Activated T-cell treated with anti-CD3 and anti-CD28 coated beads, Interleukin-2, amount 50 U/mL, for 72 hours (primary cell): ENCODE measurements around the gene ARNT2. TPM values are rescaled to one million over a fixed set of nuclear protein-coding genes. Genes with fewer than 3 reads are reported as not detected.

Experiments used
- ATAC-seq, 2 donors: fragments of 150-1000 bp; cut with Tn5 transposase; replicated peaks in 1 of 2; 2 replicates each; pipeline ENCODE4 v1.10.0; 2021; ENCODE audit warnings: moderate library complexity in 2 of 2, mild to moderate bottlenecking in 1 of 2
- DNase-seq, 2 donors: peaks; one replicate each; pipeline ENCODE4 v3.0.0; 2021 to 2022; ENCODE audit warnings: mixed read lengths in 1 of 2
- H3K27ac Mint-ChIP-seq: one replicate; pipeline ENCODE4 v1.8.0; 2022; ENCODE audit warnings: mild to moderate bottlenecking, moderate library complexity, mixed read lengths
- H3K27me3 Mint-ChIP-seq: one replicate; pipeline ENCODE4 v1.8.0; 2022; ENCODE audit warnings: low read depth, mixed read lengths
- H3K36me3 Mint-ChIP-seq, 2 donors: one replicate each; pipeline ENCODE4 v1.8.0; 2022; ENCODE audit warnings: mixed read lengths in 2 of 2, mild to moderate bottlenecking in 1 of 2; ENCODE audit not compliant: insufficient read depth in 2 of 2
- H3K4me1 Mint-ChIP-seq: one replicate; pipeline ENCODE4 v1.8.0; 2022; ENCODE audit warnings: low read depth, mixed read lengths
- H3K4me3 Mint-ChIP-seq, 2 donors: one replicate each; pipeline ENCODE4 v1.8.0; 2022; ENCODE audit warnings: mild to moderate bottlenecking in 2 of 2, mixed read lengths in 2 of 2, moderate library complexity in 2 of 2
- H3K9me3 Mint-ChIP-seq, 2 donors: one replicate each; pipeline ENCODE4 v1.8.0; 2022; ENCODE audit warnings: mixed read lengths in 2 of 2
- total RNA-seq, 2 donors: library from RNA; stranded (reverse); gene quantifications; one replicate each; pipeline ENCODE4 v1.2.3, GENCODE V29; 2022

The ARNT2 gene
- total RNA-seq, 2 donors from 2014 or later: 0.07 to 0.19 TPM

DNA sequence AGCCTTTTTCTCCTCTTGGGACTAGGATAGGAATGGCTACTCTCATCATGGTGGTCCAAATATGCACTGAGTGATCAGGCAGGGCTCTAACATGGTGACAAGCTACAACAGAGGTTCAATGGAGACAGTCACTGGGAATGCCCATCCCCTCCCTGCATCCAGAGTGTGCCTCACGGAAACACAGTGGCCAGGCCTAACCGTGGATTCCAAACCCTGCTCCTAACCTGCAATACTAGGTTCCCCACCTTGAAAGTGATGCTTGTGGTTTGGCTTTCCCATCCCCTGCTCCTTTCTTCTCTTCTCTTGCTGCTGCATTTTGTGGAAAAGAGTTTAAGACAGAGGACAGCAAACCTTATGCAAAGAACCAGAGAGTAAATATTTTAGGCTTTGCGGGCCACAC is 216.0 kb downstream of the ARNT2 start:
- Mint-ChIP-seq H3K4me3 (no peak overlapping the region), H3K36me3 (peaks cover 0 to 5% of the 10 kb centered on the region in 2 donors), H3K27ac (no peak overlapping the region), H3K27me3 (peaks cover 31% of the 10 kb centered on the region), H3K4me1 (no peaks in the 10 kb centered on the region), H3K9me3 (no peaks in the 10 kb centered on the region)
- ATAC-seq: no peak
- DNase-seq: no peak

DNA sequence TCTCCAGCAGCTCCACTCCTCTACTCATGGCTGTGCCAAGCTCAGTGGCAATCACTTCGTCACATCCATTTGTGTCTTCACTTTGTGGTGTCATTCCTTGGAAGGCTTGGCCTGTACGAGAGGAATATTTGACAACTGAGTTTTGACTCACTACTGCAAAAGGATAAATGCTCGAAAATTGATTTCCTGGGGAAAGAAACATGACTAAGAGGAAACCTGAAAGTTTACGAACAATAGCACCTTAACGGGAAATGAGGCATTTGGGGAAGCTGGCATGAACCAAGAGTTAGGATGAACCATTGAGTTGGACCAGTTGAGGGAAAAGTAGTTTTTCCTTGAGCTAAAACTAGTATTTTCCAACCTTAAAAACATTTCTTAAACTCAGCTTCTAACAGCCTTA is 216.7 kb downstream of the ARNT2 start:
- H3K4me1 Mint-ChIP-seq: no peaks in the 10 kb centered on the region
- peaks cover 0 to 5% of the 10 kb centered on the region in 2 donors for H3K36me3 Mint-ChIP-seq
- DNase-seq: no peak
- no peak overlapping the region for H3K4me3 Mint-ChIP-seq
- ATAC-seq: no peak
- peaks cover 31% of the 10 kb centered on the region for H3K27me3 Mint-ChIP-seq
- no peak overlapping the region for H3K27ac Mint-ChIP-seq
- no peaks in the 10 kb centered on the region for H3K9me3 Mint-ChIP-seq

DNA sequence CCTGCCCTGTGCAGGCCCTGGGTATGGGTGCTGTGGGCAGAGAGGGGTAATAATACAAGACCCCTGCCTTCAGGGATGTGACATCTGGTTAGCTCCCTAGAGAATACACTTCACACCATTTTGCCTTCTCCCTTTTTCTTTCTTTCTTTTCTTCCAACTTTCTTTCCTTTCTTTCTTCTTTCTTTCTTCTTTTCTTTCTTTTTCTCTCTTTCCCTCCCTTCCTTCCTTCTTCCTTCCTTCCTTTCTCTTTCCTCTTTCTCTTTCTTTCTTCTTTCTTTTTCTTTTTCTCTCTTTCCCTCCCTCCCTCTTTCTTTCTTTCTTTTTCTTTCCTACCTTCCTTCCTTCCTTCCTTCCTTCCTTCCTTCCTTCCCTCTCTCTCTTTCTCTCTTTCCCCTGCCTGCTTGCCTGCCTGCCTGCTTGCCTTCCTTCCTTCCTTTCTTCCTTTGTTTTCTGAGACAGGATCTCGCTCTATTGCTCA is 222.5 kb downstream of the ARNT2 start:
- Mint-ChIP-seq H3K27me3 (peaks cover 12% of the 10 kb centered on the region), H3K4me3 (no peak overlapping the region), H3K36me3 (no peaks in the 10 kb centered on the region), H3K27ac (no peak overlapping the region), H3K9me3 (no peaks in the 10 kb centered on the region), H3K4me1 (no peaks in the 10 kb centered on the region)
- DNase-seq: no peak
- no peak for ATAC-seq

DNA sequence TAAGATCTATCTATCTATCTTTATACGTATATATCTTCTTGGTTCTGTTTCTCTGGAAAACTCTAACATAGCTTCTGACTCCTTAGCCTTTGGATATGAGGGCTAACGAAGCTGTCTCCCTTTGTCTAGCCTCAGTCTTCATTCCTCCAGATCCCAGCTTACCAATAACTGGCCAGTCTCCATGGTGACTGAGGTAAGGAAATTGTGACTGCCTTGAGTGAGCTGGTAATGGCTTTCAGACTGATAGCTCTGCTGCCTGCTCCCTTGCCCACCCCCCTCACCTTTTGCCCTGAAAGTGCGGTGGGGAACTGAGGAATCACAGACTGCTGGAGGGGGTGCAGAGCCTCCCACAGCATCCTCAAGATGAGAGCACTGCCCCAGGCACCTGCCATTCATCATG is 225.2 kb downstream of the ARNT2 start:
- Mint-ChIP-seq H3K27me3 (peaks cover 11% of the 10 kb centered on the region), H3K27ac (no peak overlapping the region), H3K4me1 (no peaks in the 10 kb centered on the region), H3K4me3 (no peak overlapping the region), H3K36me3 (no peaks in the 10 kb centered on the region), H3K9me3 (no peaks in the 10 kb centered on the region)
- DNase-seq: no peak
- no peak for ATAC-seq

DNA sequence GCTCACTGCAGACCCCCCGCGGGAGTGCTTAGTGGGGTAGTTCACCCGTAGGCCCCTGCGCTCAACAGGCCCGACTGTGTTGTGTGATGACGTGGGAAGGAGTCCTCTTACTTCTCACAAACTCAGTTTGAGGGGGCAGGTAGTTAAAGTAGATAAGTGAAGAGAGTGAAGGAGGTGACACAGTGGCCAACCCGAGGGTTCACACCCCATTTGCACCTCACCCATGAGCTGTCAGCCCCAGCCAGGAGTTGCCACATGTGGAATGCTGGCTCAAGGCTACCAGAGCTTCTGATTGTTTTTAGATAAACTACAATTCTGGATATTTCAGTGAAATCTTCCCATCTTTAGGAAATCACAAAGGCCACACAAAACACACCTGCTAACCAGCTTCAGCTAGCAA is 226.8 kb downstream of the ARNT2 start:
- ATAC-seq: no peak
- Mint-ChIP-seq H3K4me1 (no peaks in the 10 kb centered on the region), H3K36me3 (no peaks in the 10 kb centered on the region), H3K4me3 (no peak overlapping the region), H3K27me3 (peaks cover 11% of the 10 kb centered on the region), H3K27ac (no peak overlapping the region), H3K9me3 (no peaks in the 10 kb centered on the region)
- no peak for DNase-seq

DNA sequence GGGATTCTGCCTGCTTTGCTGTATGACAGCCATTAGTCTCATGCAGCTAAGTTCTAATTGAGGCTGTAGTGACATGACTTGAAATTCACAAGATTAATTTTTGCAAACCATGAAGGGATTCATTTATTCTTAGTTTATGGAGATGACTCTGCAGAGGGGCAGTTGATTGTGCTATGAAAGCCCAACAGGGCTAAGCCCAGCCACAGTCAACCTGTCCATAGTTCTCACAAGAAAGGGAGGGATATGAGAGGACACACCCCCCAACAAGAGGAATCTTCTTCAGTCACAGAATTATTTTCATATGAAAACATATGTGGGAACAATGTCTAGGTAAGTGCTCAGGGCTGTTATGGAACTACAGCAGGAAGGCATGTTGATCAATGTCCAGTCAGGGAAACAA is 229.0 kb downstream of the ARNT2 start:
- ATAC-seq: no peak
- no peaks in the 10 kb centered on the region for H3K9me3 Mint-ChIP-seq
- H3K27ac Mint-ChIP-seq: no peak overlapping the region
- no peak overlapping the region for H3K4me3 Mint-ChIP-seq
- H3K27me3 Mint-ChIP-seq: no peaks in the 10 kb centered on the region
- no peaks in the 10 kb centered on the region for H3K4me1 Mint-ChIP-seq
- H3K36me3 Mint-ChIP-seq: no peaks in the 10 kb centered on the region
- DNase-seq: no peak

DNA sequence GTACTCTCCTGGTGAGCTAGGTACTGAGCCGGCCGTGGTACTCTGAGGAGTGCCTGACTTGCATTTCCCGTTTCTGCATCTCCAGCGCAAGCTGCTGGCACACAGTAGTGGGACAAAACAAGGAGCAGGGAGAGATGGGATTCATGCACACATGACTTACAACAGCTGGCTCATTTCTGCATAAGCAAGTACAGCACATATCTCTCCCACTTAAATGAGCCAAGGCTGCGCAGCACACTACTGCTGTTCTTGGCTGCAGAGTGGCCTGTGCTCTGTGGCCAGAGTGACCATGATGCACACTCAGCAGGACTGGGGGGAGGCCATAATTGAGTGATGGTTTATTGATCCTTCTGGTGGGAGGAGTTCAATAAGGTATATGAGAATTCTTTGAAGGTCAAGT is 231.8 kb downstream of the ARNT2 start:
- peaks cover 0 to under 1% of the 10 kb centered on the region in 2 donors for H3K36me3 Mint-ChIP-seq
- no peak overlapping the region for H3K4me3 Mint-ChIP-seq
- H3K27ac Mint-ChIP-seq: no peak overlapping the region
- no peak for DNase-seq
- H3K27me3 Mint-ChIP-seq: no peaks in the 10 kb centered on the region
- no peak for ATAC-seq
- H3K9me3 Mint-ChIP-seq: peaks cover 0 to 2% of the 10 kb centered on the region in 2 donors
- no peaks in the 10 kb centered on the region for H3K4me1 Mint-ChIP-seq

DNA sequence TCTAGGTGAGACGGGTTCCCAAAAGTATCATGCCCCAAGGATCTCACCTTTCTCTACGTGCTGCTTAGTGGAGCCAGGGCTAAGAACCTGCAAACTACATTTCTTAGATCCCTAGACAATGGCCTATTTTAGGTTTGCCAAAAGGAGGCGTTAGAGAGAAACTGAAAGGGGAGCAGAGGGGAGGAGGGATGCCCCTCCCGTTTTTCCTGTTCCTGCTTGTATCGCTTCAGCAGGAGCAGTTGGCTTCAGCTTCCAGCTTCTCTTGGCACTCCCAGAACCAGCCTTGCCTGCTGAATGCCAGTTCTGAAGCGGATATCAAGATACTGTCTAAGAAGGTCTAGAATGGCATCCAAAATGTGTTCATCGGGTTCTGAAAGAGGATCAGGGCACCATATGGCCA is 232.5 kb downstream of the ARNT2 start:
- Mint-ChIP-seq H3K9me3 (peaks cover 0 to 3% of the 10 kb centered on the region in 2 donors), H3K27me3 (no peaks in the 10 kb centered on the region), H3K4me3 (no peak overlapping the region), H3K27ac (no peak overlapping the region), H3K4me1 (no peaks in the 10 kb centered on the region), H3K36me3 (peaks cover 0 to 1% of the 10 kb centered on the region in 2 donors)
- ATAC-seq (no peak), DNase-seq (no peak)

DNA sequence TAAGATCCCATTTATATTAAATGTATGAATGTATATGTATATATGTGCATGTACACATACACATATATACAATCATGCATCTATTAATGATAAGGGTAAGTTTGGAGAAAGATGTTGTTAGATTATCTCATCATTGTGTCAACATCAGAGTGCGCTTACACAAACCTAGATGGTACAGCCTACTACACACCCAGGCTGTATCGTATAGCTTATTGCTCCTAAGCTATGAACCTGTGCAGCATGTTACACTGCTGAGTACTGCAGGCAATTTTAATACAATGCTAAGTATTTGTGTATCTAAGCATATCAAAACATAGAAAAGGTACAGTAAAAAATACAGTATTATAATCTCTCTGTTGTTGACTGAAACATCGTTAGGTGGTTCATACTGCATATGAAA is 233.6 kb downstream of the ARNT2 start:
- H3K9me3 Mint-ChIP-seq: peaks cover 0 to 3% of the 10 kb centered on the region in 2 donors
- no peak overlapping the region for H3K27ac Mint-ChIP-seq
- no peaks in the 10 kb centered on the region for H3K27me3 Mint-ChIP-seq
- ATAC-seq (no peak), DNase-seq (no peak)
- no peaks in the 10 kb centered on the region for H3K4me1 Mint-ChIP-seq
- no peak overlapping the region for H3K4me3 Mint-ChIP-seq
- peaks cover 0 to 1% of the 10 kb centered on the region in 2 donors for H3K36me3 Mint-ChIP-seq

DNA sequence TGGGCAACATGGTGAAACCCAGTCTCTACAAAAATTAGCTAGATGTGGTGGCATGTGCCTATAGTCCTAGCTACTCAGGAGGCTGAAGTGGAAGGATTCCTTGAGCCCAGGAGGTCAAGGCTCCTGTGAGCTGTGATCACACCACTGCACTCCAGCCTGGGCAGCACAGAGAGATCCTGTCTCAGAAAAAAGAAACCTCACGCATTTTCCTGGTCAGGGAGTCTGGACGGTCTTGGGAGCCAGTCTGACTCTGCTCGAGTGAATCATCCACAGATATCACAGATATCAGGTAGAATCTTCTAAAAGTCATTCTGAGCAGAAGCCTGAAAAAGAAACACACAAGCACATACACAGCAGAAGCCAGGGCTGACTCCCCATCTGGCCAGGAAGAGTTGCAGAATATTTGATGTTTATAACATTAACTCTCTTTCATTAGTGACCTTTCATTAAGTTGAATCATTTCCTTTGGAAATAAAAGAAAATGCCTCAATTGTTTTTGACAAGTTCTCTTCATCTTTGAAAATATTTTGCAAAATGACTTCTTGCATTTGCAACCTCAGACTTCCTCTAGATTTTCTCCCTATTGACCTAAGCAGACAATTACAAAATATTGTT is 234.5 kb downstream of the ARNT2 start:
- Mint-ChIP-seq H3K27ac (no peak overlapping the region), H3K9me3 (peaks cover 0 to 3% of the 10 kb centered on the region in 2 donors), H3K4me1 (no peaks in the 10 kb centered on the region), H3K36me3 (peaks cover 0 to 1% of the 10 kb centered on the region in 2 donors), H3K27me3 (no peaks in the 10 kb centered on the region), H3K4me3 (no peak overlapping the region)
- no peak for DNase-seq
- no peak for ATAC-seq

DNA sequence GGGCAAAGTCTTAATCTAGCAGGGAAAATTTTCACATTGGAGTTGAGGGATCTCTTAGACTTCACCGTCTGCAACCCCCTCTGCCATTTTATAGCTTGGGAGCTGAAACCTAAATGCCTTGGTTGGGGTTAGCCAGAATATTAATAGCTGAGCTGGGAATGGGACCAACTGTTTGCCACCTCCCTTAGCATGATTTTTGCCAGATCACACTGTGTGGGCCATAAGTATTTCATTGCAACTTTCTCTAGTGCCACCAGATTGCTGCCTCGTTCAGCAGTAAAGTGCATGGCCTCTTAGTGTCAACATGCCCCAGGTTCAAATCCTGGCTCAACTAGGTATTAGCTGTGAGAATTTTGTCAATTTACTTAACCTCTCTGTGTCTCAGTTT is 235.0 kb downstream of the ARNT2 start:
- peaks cover under 1% of the 10 kb centered on the region for H3K27me3 Mint-ChIP-seq
- no peak overlapping the region for H3K4me3 Mint-ChIP-seq

DNA sequence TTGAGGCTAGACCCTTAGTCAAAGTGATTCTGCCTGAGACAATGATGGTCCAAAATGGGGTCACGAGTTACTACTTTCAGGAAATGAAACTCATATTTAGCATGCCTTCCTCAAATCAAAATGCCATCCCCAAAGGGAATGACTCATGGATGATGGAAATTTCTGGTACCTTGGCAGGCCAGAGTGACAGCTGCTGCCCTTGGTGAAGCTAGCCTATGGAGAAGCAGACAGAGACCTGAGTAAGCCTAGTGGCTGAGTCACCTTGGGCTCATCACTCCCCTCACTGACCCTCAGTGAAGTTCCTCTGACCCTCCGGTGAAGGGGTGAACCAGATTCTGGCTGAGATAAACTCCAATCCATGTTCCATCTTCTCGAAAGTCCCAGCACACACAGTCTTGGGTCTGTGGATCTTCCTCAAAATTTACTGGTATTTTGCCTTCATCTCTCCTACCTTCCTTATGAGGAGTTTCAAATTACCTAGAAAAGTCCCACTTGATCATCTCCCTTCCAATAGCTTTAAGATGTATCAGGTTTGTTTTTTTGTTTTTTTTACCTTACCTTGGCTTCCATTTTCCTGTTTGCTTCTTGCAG is 236.4 kb downstream of the ARNT2 start:
- Mint-ChIP-seq H3K27me3 (peaks cover 4% of the 10 kb centered on the region), H3K4me3 (no peak overlapping the region), H3K36me3 (peaks cover 0 to 1% of the 10 kb centered on the region in 2 donors), H3K27ac (no peak overlapping the region), H3K4me1 (no peaks in the 10 kb centered on the region), H3K9me3 (peaks cover 0 to 3% of the 10 kb centered on the region in 2 donors)
- DNase-seq (no peak), ATAC-seq (no peak)

More for the DNA sequence above, 235.0 kb downstream of the ARNT2 start:
- no peak for ATAC-seq
- no peak overlapping the region for H3K27ac Mint-ChIP-seq
- DNase-seq: no peak
- H3K9me3 Mint-ChIP-seq: peaks cover 0 to 3% of the 10 kb centered on the region in 2 donors
- peaks cover 0 to 1% of the 10 kb centered on the region in 2 donors for H3K36me3 Mint-ChIP-seq
- no peaks in the 10 kb centered on the region for H3K4me1 Mint-ChIP-seq

DNA sequence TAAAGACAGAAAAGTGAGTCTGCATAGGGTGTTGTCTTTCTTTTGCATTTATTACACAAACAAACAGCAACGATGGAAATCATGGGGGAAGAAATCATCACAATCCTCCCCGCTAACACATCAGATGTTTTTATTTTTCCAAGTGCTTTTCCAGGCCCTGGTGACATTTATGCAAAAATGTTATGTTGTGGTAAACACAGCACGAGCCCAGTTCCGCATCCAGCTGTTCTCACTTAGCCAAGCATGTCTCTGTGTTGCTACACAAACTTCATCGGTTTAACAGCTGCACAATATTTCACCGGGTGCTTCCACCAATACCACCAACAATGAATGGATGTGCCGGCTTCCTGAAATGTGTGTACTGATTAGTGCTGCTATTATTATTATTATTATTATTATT is 237.2 kb downstream of the ARNT2 start:
- ATAC-seq: no peak

More for the DNA sequence above, 237.2 kb downstream of the ARNT2 start:
- no peak overlapping the region for H3K4me3 Mint-ChIP-seq
- H3K27ac Mint-ChIP-seq: no peak overlapping the region
- peaks cover 1 to 5% of the 10 kb centered on the region in 2 donors for H3K9me3 Mint-ChIP-seq
- peaks cover 4% of the 10 kb centered on the region for H3K27me3 Mint-ChIP-seq
- no peak for DNase-seq
- H3K4me1 Mint-ChIP-seq: no peaks in the 10 kb centered on the region
- H3K36me3 Mint-ChIP-seq: peaks cover 0 to 1% of the 10 kb centered on the region in 2 donors
